ENCODE measurements around the gene ARHGEF26. TPM values are rescaled to one million over a fixed set of nuclear protein-coding genes. Genes with fewer than 3 reads are reported as not detected.

The ARHGEF26 gene
- total and polyA plus RNA-seq, 2 experiments from 2014 or later = 9.4 to 16.9 TPM

GRCh38 chr3:154143873-154144272 lies 22.7 kb downstream of the ARHGEF26 start:
- Histone ChIP-seq H3K4me2 (no peak overlapping the region), H3K9me2 (ENCODE audit: insufficient read depth) (no peaks in the 10 kb centered on the region), H3F3A (replicated peaks; ENCODE audit: low read depth) (no peaks in the 10 kb centered on the region), H3K27me3 (ENCODE audit: insufficient read depth) (no peaks in the 10 kb centered on the region), H4K20me1 (replicated peaks; ENCODE audit: insufficient read depth) (no peaks in the 10 kb centered on the region), H3K4me3 (no peak overlapping the region), H3K27ac (ENCODE audit: low read depth) (no peak overlapping the region), H3K4me1 (ENCODE audit: insufficient read depth) (peaks cover 29% of the 10 kb centered on the region), H3K79me2 (replicated peaks; ENCODE audit: insufficient read depth) (peaks cover under 1% of the 10 kb centered on the region), H2AFZ (no peak overlapping the region), H3K36me3 (ENCODE audit: insufficient read depth) (no peaks in the 10 kb centered on the region)
- TF ChIP-seq NANOG (IDR thresholded peaks at IDR 0.05; ENCODE audit: borderline replicate concordance) = no peak
- TF ChIP-seq CREB1 (CRISPR knock-in tag; IDR thresholded peaks at IDR 0.05; ENCODE audit: low read depth) = no peak
- TF ChIP-seq EZH2 (IDR thresholded peaks at IDR 0.05; ENCODE audit: low read depth, unreplicated experiment) = no peak
- TF ChIP-seq JUNB (IDR thresholded peaks at IDR 0.05; ENCODE audit: unreplicated experiment) = no peak
- TF ChIP-seq, protein P1, sequence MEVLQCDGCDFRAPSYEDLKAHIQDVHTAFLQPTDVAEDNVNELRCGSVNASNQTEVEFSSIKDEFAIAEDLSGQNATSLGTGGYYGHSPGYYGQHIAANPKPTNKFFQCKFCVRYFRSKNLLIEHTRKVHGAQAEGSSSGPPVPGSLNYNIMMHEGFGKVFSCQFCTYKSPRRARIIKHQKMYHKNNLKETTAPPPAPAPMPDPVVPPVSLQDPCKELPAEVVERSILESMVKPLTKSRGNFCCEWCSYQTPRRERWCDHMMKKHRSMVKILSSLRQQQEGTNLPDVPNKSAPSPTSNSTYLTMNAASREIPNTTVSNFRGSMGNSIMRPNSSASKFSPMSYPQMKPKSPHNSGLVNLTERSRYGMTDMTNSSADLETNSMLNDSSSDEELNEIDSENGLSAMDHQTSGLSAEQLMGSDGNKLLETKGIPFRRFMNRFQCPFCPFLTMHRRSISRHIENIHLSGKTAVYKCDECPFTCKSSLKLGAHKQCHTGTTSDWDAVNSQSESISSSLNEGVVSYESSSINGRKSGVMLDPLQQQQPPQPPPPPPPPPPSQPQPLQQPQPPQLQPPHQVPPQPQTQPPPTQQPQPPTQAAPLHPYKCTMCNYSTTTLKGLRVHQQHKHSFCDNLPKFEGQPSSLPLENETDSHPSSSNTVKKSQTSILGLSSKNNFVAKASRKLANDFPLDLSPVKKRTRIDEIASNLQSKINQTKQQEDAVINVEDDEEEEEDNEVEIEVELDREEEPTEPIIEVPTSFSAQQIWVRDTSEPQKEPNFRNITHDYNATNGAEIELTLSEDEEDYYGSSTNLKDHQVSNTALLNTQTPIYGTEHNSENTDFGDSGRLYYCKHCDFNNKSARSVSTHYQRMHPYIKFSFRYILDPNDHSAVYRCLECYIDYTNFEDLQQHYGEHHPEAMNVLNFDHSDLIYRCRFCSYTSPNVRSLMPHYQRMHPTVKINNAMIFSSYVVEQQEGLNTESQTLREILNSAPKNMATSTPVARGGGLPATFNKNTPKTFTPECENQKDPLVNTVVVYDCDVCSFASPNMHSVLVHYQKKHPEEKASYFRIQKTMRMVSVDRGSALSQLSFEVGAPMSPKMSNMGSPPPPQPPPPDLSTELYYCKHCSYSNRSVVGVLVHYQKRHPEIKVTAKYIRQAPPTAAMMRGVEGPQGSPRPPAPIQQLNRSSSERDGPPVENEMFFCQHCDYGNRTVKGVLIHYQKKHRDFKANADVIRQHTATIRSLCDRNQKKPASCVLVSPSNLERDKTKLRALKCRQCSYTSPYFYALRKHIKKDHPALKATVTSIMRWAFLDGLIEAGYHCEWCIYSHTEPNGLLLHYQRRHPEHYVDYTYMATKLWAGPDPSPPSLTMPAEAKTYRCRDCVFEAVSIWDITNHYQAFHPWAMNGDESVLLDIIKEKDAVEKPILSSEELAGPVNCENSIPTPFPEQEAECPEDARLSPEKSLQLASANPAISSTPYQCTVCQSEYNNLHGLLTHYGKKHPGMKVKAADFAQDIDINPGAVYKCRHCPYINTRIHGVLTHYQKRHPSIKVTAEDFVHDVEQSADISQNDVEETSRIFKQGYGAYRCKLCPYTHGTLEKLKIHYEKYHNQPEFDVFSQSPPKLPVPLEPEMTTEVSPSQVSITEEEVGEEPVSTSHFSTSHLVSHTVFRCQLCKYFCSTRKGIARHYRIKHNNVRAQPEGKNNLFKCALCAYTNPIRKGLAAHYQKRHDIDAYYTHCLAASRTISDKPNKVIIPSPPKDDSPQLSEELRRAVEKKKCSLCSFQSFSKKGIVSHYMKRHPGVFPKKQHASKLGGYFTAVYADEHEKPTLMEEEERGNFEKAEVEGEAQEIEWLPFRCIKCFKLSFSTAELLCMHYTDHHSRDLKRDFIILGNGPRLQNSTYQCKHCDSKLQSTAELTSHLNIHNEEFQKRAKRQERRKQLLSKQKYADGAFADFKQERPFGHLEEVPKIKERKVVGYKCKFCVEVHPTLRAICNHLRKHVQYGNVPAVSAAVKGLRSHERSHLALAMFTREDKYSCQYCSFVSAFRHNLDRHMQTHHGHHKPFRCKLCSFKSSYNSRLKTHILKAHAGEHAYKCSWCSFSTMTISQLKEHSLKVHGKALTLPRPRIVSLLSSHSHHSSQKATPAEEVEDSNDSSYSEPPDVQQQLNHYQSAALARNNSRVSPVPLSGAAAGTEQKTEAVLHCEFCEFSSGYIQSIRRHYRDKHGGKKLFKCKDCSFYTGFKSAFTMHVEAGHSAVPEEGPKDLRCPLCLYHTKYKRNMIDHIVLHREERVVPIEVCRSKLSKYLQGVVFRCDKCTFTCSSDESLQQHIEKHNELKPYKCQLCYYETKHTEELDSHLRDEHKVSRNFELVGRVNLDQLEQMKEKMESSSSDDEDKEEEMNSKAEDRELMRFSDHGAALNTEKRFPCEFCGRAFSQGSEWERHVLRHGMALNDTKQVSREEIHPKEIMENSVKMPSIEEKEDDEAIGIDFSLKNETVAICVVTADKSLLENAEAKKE (CRISPR knock-in tag; IDR thresholded peaks at IDR 0.05) = no peak
- Mint-ChIP-seq H3K9me3 (no peaks in the 10 kb centered on the region), H3K27ac (peak overlapping the region; percentile 14), H3K4me3 (no peak overlapping the region), H3K4me1 (peaks cover 32% of the 10 kb centered on the region), H3K36me3 (ENCODE audit: low read depth) (no peaks in the 10 kb centered on the region), H3K27me3 (ENCODE audit: insufficient read depth, low read depth, poor library complexity) (no peaks in the 10 kb centered on the region)
- DNase-seq (ENCODE audit: low spot score) (peak; percentile 51), ATAC-seq (peak; percentile 67)

DNA sequence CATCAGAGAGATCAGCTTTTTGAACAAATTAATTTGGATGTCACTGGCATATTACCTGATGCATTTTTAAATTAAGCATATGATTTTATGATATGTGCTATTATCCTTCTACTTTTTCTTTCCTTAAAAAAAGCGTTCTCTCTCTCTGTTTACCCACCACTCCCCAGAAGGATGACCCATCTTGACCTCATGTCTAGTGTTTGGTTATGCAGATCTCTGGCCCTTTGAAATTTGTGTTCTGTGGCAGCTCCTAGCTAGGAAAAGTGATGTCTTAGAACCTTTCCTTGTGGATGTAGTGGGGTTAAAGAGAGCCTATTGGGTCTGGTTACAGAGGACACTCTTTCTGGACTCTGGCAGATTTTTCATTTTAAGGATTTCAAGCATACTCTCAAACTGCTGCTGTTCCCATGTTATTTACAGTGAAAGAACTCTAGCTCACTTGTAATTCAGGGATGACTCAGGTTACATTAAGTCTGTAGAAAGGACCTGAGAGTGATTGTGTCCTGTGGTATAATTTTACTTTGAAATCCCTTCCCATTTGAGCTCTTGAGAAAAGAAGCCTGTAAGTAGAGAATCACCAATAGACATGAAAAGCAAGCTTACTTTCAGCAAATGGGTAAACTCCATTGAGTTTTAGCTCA lies 23.8 kb downstream of the ARHGEF26 start:
- Mint-ChIP-seq H3K4me3 (no peak overlapping the region), H3K36me3 (ENCODE audit: low read depth) (no peaks in the 10 kb centered on the region), H3K27me3 (ENCODE audit: insufficient read depth, low read depth, poor library complexity) (no peaks in the 10 kb centered on the region), H3K27ac (peak overlapping the region; percentile 10; the same call in 1 of the 2 replicates), H3K4me1 (peaks cover 37% of the 10 kb centered on the region), H3K9me3 (no peaks in the 10 kb centered on the region)
- no peaks in the 10 kb centered on the region for H4K20me1 ChIP-seq (replicated peaks; ENCODE audit: insufficient read depth)
- H3K9me2 ChIP-seq (ENCODE audit: insufficient read depth) = no peaks in the 10 kb centered on the region
- no peaks in the 10 kb centered on the region for H3K27me3 ChIP-seq (ENCODE audit: insufficient read depth)
- no peaks in the 10 kb centered on the region for H3K36me3 ChIP-seq (ENCODE audit: insufficient read depth)
- ATAC-seq (peak; percentile 21; the same call in 1 of the 3 replicates), DNase-seq (ENCODE audit: low spot score) (no peak)
- no peak for TF ChIP-seq JUNB (IDR thresholded peaks at IDR 0.05; ENCODE audit: unreplicated experiment)
- no peak for TF ChIP-seq CTCF (conservative IDR thresholded peaks at IDR 0.05; ENCODE audit: low read depth in 2 of 2)
- no peak for TF ChIP-seq ZNF331 (CRISPR knock-in tag; IDR thresholded peaks at IDR 0.05; ENCODE audit: low read depth)
- TF ChIP-seq ZNF114 (CRISPR knock-in tag; IDR thresholded peaks at IDR 0.05) = no peak
- TF ChIP-seq STAT1 (IDR thresholded peaks at IDR 0.05; ENCODE audit: unreplicated experiment) = no peak
- no peak for TF ChIP-seq EZH2 (IDR thresholded peaks at IDR 0.05; ENCODE audit: low read depth, unreplicated experiment)
- no peak for TF ChIP-seq EZH2phosphoT487 (IDR thresholded peaks at IDR 0.05; ENCODE audit: unreplicated experiment)
- TF ChIP-seq CREB1 (CRISPR knock-in tag; IDR thresholded peaks at IDR 0.05; ENCODE audit: low read depth) = no peak
- H3K79me2 ChIP-seq (replicated peaks; ENCODE audit: insufficient read depth) = no peaks in the 10 kb centered on the region; the same call in none of the 2 replicates
- no peak overlapping the region for H3K4me3 ChIP-seq
- H3K4me2 ChIP-seq = no peak overlapping the region
- H3K27ac ChIP-seq (ENCODE audit: low read depth) = no peak overlapping the region; the same call in 1 of the 2 replicates
- H3F3A ChIP-seq (replicated peaks; ENCODE audit: low read depth) = no peaks in the 10 kb centered on the region
- H3K4me1 ChIP-seq (ENCODE audit: insufficient read depth) = peaks cover 35% of the 10 kb centered on the region
- no peak overlapping the region for H2AFZ ChIP-seq

Measured in GM23338 (cell line).